NB4 (cell line): ENCODE data around the gene LCA5.
A peak's percentile ranks its signal among the peaks of the same experiment; 100 is the strongest.

Experiments
- DNase-seq: peaks from one replicate; pipeline ENCODE4 v3.0.0; 2010; ENCODE audit warnings: low read depth
- H3K4me3 ChIP-seq: one replicate; pipeline ENCODE4 v1.5.1; 2011; ENCODE audit warnings: mild to moderate bottlenecking, low read depth, low read length, moderate library complexity
- CTCF ChIP-seq: IDR thresholded peaks from one replicate; pipeline ENCODE4 v1.5.1; 2012; ENCODE audit warnings: low read depth, low read length
- MYC ChIP-seq: IDR thresholded peaks from 2 replicates; pipeline ENCODE4 v1.6.1; 2011; ENCODE audit warnings: low read depth, low read length
- POLR2A ChIP-seq: IDR thresholded peaks from 2 replicates; pipeline ENCODE4 v1.6.1; 2011; ENCODE audit warnings: mild to moderate bottlenecking; ENCODE audit not compliant: insufficient read length; ENCODE audit errors: extremely low read depth
- TF ChIP-seq, protein P1 (sequence below): IDR thresholded peaks from 2 replicates; pipeline ENCODE4 v1.6.1; 2011; ENCODE audit warnings: low read depth, low read length

LCA5 gene

GRCh38 chr6:79544939-79545450 is 7.8 kb upstream of the LCA5 start:
- DNase-seq = peak; percentile 81
- no peak for TF ChIP-seq POLR2A
- TF ChIP-seq, protein P1, sequence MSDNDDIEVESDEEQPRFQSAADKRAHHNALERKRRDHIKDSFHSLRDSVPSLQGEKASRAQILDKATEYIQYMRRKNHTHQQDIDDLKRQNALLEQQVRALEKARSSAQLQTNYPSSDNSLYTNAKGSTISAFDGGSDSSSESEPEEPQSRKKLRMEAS = no peak
- no peak for TF ChIP-seq MYC
- TF ChIP-seq CTCF = no peak
- no peak overlapping the region for H3K4me3 ChIP-seq

DNA sequence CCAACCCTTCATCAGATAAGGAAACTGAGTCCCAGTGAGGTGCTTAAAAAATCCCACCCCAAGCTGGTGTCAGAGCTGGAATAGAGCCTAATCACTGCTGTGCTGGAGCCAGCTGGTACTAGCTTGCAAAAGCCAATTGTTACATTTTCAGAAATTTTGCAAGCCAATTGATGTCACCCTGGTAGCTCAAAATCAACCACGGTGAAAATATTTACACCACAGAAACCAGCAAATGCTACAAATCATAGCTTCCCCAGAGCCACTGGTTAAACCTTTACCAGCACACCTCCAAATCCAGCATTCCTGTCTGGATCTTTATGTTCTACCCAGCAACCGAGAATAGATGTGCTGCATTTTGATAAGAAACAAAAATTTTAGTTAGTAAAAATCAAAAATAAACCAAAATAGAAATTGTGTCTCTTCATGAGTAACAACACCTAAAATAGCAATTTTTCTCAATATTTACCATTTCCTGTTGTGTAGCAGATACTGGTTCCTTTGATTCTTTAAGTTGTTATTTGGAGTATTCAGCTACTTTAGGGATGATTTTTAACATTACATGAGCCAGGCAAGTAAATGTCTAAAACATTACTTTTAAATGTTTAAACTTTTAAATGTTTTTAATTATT is 7.2 kb upstream of the LCA5 start:
- H3K4me3 ChIP-seq = no peak overlapping the region
- TF ChIP-seq, protein P1 = no peak
- TF ChIP-seq CTCF (no peak), POLR2A (no peak), MYC (no peak)
- no peak for DNase-seq

GRCh38 chr6:79543886-79544285 is 6.7 kb upstream of the LCA5 start:
- TF ChIP-seq MYC = no peak
- TF ChIP-seq, protein P1 = no peak
- no peak for TF ChIP-seq POLR2A
- no peak for TF ChIP-seq CTCF
- no peak for DNase-seq
- H3K4me3 ChIP-seq = no peak overlapping the region

- no peak overlapping the region for H3K4me3 ChIP-seq
- no peak for DNase-seq
- TF ChIP-seq POLR2A (no peak), CTCF (no peak), MYC (no peak)
- TF ChIP-seq, protein P1 = no peak
These were observed 6.2 kb upstream of the LCA5 start for GRCh38 chr6:79543411-79543810.

DNA sequence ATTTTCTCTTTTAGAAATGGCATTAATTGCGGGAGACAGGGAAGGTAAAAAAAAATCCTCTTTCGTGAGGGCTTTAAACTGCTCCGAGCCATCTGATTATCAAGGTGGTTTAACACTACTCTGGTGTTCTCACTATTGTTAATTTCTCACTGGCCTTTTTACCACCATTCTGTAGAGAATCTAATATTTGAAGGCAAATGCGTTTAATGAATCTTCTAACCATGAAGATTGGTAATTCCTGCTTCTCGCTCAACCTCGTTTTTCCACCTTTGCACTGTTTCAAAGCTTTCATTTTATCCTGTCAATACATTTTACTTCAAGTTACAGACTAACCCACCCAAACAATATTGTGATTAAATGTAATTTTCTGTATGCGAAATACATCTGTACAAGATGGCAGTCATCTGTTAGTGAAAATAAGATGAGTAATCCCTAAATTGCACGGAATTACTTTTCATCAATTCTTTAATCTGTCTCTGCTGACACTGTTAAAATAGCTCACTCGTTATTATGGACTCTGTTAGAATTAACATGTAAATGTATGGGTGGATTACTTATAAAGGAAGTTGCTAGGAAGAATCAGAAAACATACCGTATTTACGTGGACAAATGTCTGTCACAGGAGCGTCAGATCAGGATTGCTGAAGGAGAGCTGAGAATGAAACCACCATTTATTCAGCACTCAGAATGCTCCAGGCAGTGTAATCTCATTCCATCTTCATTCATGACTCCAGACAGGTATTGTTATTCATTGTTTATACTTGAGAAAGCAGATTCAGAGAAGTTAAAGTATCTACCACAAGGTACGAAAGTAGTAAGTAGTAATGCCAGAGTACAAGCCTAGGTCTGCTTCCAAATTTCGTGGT is 1.1 kb upstream of the LCA5 start:
- TF ChIP-seq CTCF = no peak
- TF ChIP-seq, protein P1 = no peak
- TF ChIP-seq POLR2A = no peak
- TF ChIP-seq MYC = no peak
- no peak for DNase-seq
- H3K4me3 ChIP-seq = peak overlapping the region; percentile 47
